ENCODE data around the gene SLC7A8.

DNA sequence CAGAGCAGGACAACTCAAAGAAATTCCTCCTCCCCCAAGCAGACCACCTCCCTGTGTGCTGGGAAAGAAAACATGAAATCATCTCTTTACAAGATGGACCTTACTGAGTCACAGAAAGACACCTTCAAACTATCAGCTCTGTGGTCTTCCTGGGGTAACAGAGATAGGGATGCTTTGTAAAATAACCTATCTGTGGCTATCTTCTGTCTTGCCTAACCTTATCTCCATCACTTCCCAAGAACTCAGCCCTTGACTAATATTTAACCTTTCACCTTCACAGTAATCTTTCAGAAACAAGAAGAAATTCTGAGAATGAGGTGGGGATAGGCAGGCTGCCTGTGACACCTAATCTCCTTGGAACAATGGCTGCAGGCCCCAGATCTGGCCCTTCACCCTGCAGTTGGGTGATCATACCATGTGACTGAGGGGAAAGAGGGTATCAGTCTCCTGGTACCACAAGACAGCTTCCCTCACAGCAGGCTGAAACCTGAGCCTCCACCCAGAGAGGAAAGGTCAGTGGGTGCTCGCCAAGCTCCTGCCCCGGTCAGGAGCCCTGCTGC lies 37.0 kb downstream of the SLC7A8 start:
- TF ChIP-seq, protein P1, sequence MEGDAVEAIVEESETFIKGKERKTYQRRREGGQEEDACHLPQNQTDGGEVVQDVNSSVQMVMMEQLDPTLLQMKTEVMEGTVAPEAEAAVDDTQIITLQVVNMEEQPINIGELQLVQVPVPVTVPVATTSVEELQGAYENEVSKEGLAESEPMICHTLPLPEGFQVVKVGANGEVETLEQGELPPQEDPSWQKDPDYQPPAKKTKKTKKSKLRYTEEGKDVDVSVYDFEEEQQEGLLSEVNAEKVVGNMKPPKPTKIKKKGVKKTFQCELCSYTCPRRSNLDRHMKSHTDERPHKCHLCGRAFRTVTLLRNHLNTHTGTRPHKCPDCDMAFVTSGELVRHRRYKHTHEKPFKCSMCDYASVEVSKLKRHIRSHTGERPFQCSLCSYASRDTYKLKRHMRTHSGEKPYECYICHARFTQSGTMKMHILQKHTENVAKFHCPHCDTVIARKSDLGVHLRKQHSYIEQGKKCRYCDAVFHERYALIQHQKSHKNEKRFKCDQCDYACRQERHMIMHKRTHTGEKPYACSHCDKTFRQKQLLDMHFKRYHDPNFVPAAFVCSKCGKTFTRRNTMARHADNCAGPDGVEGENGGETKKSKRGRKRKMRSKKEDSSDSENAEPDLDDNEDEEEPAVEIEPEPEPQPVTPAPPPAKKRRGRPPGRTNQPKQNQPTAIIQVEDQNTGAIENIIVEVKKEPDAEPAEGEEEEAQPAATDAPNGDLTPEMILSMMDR (conservative IDR thresholded peaks at IDR 0.05; ENCODE audit: low read depth, low read length): no peak
- TF ChIP-seq RFX5 (IDR thresholded peaks at IDR 0.05; ENCODE audit: low read depth, low read length): no peak
- TF ChIP-seq POLR2A (IDR thresholded peaks at IDR 0.05; ENCODE audit: low read depth, low read length): no peak
- TF ChIP-seq MXI1 (IDR thresholded peaks at IDR 0.05; ENCODE audit: borderline replicate concordance, low read depth, low read length): no peak
- TF ChIP-seq MAZ (IDR thresholded peaks at IDR 0.05; ENCODE audit: borderline replicate concordance, low read depth, low read length): no peak
- no peak for TF ChIP-seq CEBPB (IDR thresholded peaks at IDR 0.05; ENCODE audit: low read depth, low read length)
- TF ChIP-seq, protein P2, sequence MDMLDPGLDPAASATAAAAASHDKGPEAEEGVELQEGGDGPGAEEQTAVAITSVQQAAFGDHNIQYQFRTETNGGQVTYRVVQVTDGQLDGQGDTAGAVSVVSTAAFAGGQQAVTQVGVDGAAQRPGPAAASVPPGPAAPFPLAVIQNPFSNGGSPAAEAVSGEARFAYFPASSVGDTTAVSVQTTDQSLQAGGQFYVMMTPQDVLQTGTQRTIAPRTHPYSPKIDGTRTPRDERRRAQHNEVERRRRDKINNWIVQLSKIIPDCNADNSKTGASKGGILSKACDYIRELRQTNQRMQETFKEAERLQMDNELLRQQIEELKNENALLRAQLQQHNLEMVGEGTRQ (IDR thresholded peaks at IDR 0.05; ENCODE audit: low read depth, low read length): no peak
- TF ChIP-seq RCOR1 (IDR thresholded peaks at IDR 0.05; ENCODE audit: insufficient replicate concordance, low read length): no peak
- TF ChIP-seq, protein P3, sequence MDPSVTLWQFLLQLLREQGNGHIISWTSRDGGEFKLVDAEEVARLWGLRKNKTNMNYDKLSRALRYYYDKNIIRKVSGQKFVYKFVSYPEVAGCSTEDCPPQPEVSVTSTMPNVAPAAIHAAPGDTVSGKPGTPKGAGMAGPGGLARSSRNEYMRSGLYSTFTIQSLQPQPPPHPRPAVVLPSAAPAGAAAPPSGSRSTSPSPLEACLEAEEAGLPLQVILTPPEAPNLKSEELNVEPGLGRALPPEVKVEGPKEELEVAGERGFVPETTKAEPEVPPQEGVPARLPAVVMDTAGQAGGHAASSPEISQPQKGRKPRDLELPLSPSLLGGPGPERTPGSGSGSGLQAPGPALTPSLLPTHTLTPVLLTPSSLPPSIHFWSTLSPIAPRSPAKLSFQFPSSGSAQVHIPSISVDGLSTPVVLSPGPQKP (IDR thresholded peaks at IDR 0.05; ENCODE audit: borderline replicate concordance, low read depth, low read length): no peak
- no peak for TF ChIP-seq SMC3 (IDR thresholded peaks at IDR 0.05; ENCODE audit: low read depth, low read length)
- TF ChIP-seq BHLHE40 (IDR thresholded peaks at IDR 0.05; ENCODE audit: low read depth, low read length): no peak

Data from IMR-90 (cell line).